Fibroblast of skin of right biceps (primary cell): ENCODE results near the gene ZFP82.
A peak's percentile ranks its signal among the peaks of the same experiment; 100 is the strongest.

Experiments
- DNase-seq: peaks from one replicate; pipeline ENCODE4 v3.0.0-alpha.2; 2013

The ZFP82 gene

GRCh38 chr19:36418287-36419001, at the start of gene ZFP82:
ZFP82 (minus strand) TSS chr19:36418644; CDS start chr19:36409789, 8,855 bp downstream.
- peak; percentile 85 for DNase-seq

- DNase-seq = peak; percentile 40
These were observed 41.6 kb upstream of the ZFP82 start for GRCh38 chr19:36460046-36460445.

GRCh38 chr19:36456831-36457230, 38.4 kb upstream of the ZFP82 start:
- no peak for DNase-seq

- peak; percentile 9 for DNase-seq
These were observed 30.7 kb upstream of the ZFP82 start for GRCh38 chr19:36449059-36449670.

GRCh38 chr19:36441339-36441738, 22.9 kb upstream of the ZFP82 start:
- DNase-seq = no peak

GRCh38 chr19:36436531-36436930, 18.1 kb upstream of the ZFP82 start:
- no peak for DNase-seq

GRCh38 chr19:36423925-36424324, 5.5 kb upstream of the ZFP82 start:
- no peak for DNase-seq

GRCh38 chr19:36421749-36422481, 3.5 kb upstream of the ZFP82 start:
- peak; percentile 7 for DNase-seq

- DNase-seq = peak; percentile 38
These were observed 2.7 kb upstream of the ZFP82 start for GRCh38 chr19:36420961-36421748.

- DNase-seq = no peak
These were observed 625 bp downstream of the ZFP82 start for GRCh38 chr19:36417752-36418286.

GRCh38 chr19:36409841-36410240, 8.6 kb downstream of the ZFP82 start:
- DNase-seq = no peak

- DNase-seq = no peak
These were observed 10.3 kb downstream of the ZFP82 start for GRCh38 chr19:36408101-36408500.

GRCh38 chr19:36404498-36404897, 13.9 kb downstream of the ZFP82 start:
- no peak for DNase-seq

- DNase-seq = no peak
These were observed 17.0 kb downstream of the ZFP82 start for GRCh38 chr19:36401475-36401874.

- DNase-seq = no peak
These were observed 19.9 kb downstream of the ZFP82 start for GRCh38 chr19:36398571-36398970.

GRCh38 chr19:36392916-36393673, 25.3 kb downstream of the ZFP82 start:
- no peak for DNase-seq

- no peak for DNase-seq
These were observed 39.0 kb downstream of the ZFP82 start for GRCh38 chr19:36379510-36379819.

GRCh38 chr19:36378625-36379509, 39.6 kb downstream of the ZFP82 start, which contains the start of gene ZFP14:
ZFP14 (minus strand) TSS chr19:36379201; CDS start chr19:36367892, 11,309 bp downstream.
- peak; percentile 95 for DNase-seq

- DNase-seq = no peak
These were observed 40.8 kb downstream of the ZFP82 start for GRCh38 chr19:36377541-36378178.

GRCh38 chr19:36373638-36374156, 44.7 kb downstream of the ZFP82 start:
- no peak for DNase-seq
